Activated CD8-positive, alpha-beta T cell treated with anti-CD3 and anti-CD28 coated beads, Interleukin-2, amount 10 ng/mL, durations not matched to agents 7 days and 5 days (primary cell): ENCODE measurements around the gene GSTM1. TPM values are rescaled to one million over a fixed set of nuclear protein-coding genes. Genes with fewer than 3 reads are reported as not detected.

Experiments
- ATAC-seq: fragments of 150-1000 bp; cut with Tn5 transposase; one replicate; pipeline ENCODE4 v1.10.0; 2021; ENCODE audit warnings: moderate library complexity
- CTCF ChIA-PET: fragments of 350-600 bp; sonication (Branson Sonifier 250); formaldehyde crosslinking; loops from one replicate; lab custom pipeline; 2021; ENCODE audit warnings: antibody characterized with exemption; lab: Charles Lee
- POLR2A ChIA-PET: fragments of 350-600 bp; sonication (Branson Sonifier 250); formaldehyde crosslinking; loops from one replicate; lab custom pipeline; 2021; ENCODE audit warnings: antibody characterized with exemption; lab: Charles Lee
- DNase-seq: peaks from one replicate; pipeline ENCODE4 v3.0.0-alpha.2; 2020
- H3K27ac Mint-ChIP-seq: one replicate; pipeline ENCODE4 v1.8.0; 2021; ENCODE audit warnings: mild to moderate bottlenecking, mixed read lengths
- H3K27me3 Mint-ChIP-seq: one replicate; pipeline ENCODE4 v1.8.0; 2021; ENCODE audit warnings: low read depth, mixed read lengths
- H3K36me3 Mint-ChIP-seq: one replicate; pipeline ENCODE4 v1.8.0; 2021; ENCODE audit warnings: low read depth, mixed read lengths
- H3K4me1 Mint-ChIP-seq: one replicate; pipeline ENCODE4 v1.8.0; 2021; ENCODE audit warnings: low read depth, mixed read lengths
- H3K4me3 Mint-ChIP-seq: one replicate; pipeline ENCODE4 v1.8.0; 2021; ENCODE audit warnings: mild to moderate bottlenecking, mixed read lengths
- H3K9me3 Mint-ChIP-seq: one replicate; pipeline ENCODE4 v1.8.0; 2022; ENCODE audit warnings: mixed read lengths; ENCODE audit not compliant: insufficient read depth
- total RNA-seq, 2 experiments: library from RNA; stranded (reverse); gene quantifications; one replicate each; pipeline ENCODE4 v1.2.3, GENCODE V29; 2021

The GSTM1 gene
- 10 to 100 TPM; 30.2 to 31.5 TPM for total RNA-seq

- peak within 1 kb of the TSS; percentile 92 for H3K27ac Mint-ChIP-seq
- CTCF ChIA-PET: interaction anchor here (1.0 to 3.0 kb wide), 10 partner anchors 32 to 297 kb away, joined by 3 to 35 read pairs (median 6); partner anchors contain the start of genes AHCYL1, GNAI3 and GSTM4
- H3K27me3 Mint-ChIP-seq: no peaks in the 10 kb centered on the region
- peaks cover 10% of the 10 kb centered on the region for H3K4me1 Mint-ChIP-seq
- DNase-seq (peak; percentile 85), ATAC-seq (peak; percentile 100)
- H3K9me3 Mint-ChIP-seq: no peaks in the 10 kb centered on the region
- POLR2A ChIA-PET: interaction anchor here (0.6 to 1.4 kb wide), 5 partner anchors 20 to 298 kb away, joined by 3 to 5 read pairs (median 3); partner anchors contain the start of genes GNAI3, GSTM2 and GSTM4
- peaks cover 4% of the 10 kb centered on the region for H3K36me3 Mint-ChIP-seq
- H3K4me3 Mint-ChIP-seq: peak within 1 kb of the TSS; percentile 85
Observed at GRCh38 chr1:109687641-109688499, at the start of gene GSTM1. Gene GSTM1, plus strand, starts transcription at chr1:109687817. Its CDS starts 57 bp downstream, at chr1:109687874.

GRCh38 chr1:109639063-109639840 is 48.4 kb upstream of the GSTM1 start:
- CTCF ChIA-PET: interaction anchor here (0.6 to 13.1 kb wide), 48 partner anchors 11 to 466 kb away, joined by 3 to 340 read pairs (median 10); partner anchors contain the start of genes AHCYL1, AMIGO1, AMPD2 and GNAI3
- peaks cover 4% of the 10 kb centered on the region for H3K27me3 Mint-ChIP-seq
- no peak overlapping the region for H3K27ac Mint-ChIP-seq
- H3K9me3 Mint-ChIP-seq: no peaks in the 10 kb centered on the region
- no peaks in the 10 kb centered on the region for H3K36me3 Mint-ChIP-seq
- peaks cover 35% of the 10 kb centered on the region for H3K4me1 Mint-ChIP-seq
- no peak overlapping the region for H3K4me3 Mint-ChIP-seq
- no peak for ATAC-seq
- POLR2A ChIA-PET: interaction anchor here (0.5 to 3.5 kb wide), 7 partner anchors 10 to 395 kb away, joined by 3 to 29 read pairs (median 4); partner anchors contain the start of genes AMPD2, GNAI3 and STRIP1
- peak; percentile 16 for DNase-seq

GRCh38 chr1:109639841-109640184 is 47.8 kb upstream of the GSTM1 start:
- ChIA-PET POLR2A (interaction anchor here (0.5 to 3.5 kb wide), 7 partner anchors 10 to 189 kb away, joined by 3 to 29 read pairs (median 4); partner anchors contain the start of genes AMPD2 and GNAI3), CTCF (interaction anchor here (0.6 to 13.1 kb wide), 87 partner anchors 11 to 466 kb away, joined by 3 to 340 read pairs (median 6); partner anchors contain the start of genes AHCYL1, AMIGO1, AMPD2 and EPS8L3)
- Mint-ChIP-seq H3K27me3 (peaks cover 4% of the 10 kb centered on the region), H3K27ac (peak overlapping the region; percentile 46), H3K36me3 (no peaks in the 10 kb centered on the region), H3K4me3 (no peak overlapping the region), H3K4me1 (peaks cover 30% of the 10 kb centered on the region), H3K9me3 (no peaks in the 10 kb centered on the region)
- DNase-seq (no peak), ATAC-seq (no peak)

- ChIA-PET POLR2A (interaction anchor here (1.1 to 3.5 kb wide), 6 partner anchors 16 to 344 kb away, joined by 4 to 29 read pairs (median 4); partner anchors contain the start of genes AHCYL1, AMPD2 and GNAI3), CTCF (interaction anchor here (0.6 to 13.1 kb wide), 89 partner anchors 10 to 465 kb away, joined by 3 to 340 read pairs (median 6); partner anchors contain the start of genes AHCYL1, AMIGO1, AMPD2 and EPS8L3)
- Mint-ChIP-seq H3K9me3 (no peaks in the 10 kb centered on the region), H3K27me3 (peaks cover 4% of the 10 kb centered on the region), H3K4me3 (no peak overlapping the region), H3K4me1 (peaks cover 24% of the 10 kb centered on the region), H3K27ac (peak overlapping the region; percentile 46), H3K36me3 (no peaks in the 10 kb centered on the region)
- DNase-seq: peak; percentile 93
- peak; percentile 69 for ATAC-seq
Observed at GRCh38 chr1:109640285-109640865, 47.2 kb upstream of the GSTM1 start.

- no peak for ATAC-seq
- Mint-ChIP-seq H3K36me3 (no peaks in the 10 kb centered on the region), H3K27ac (no peak overlapping the region), H3K27me3 (peaks cover 4% of the 10 kb centered on the region), H3K9me3 (no peaks in the 10 kb centered on the region), H3K4me3 (no peak overlapping the region), H3K4me1 (peaks cover 18% of the 10 kb centered on the region)
- peak; percentile 15 for DNase-seq
- ChIA-PET POLR2A (interaction anchor here (1.1 to 3.5 kb wide), 5 partner anchors 17 to 343 kb away, joined by 4 to 29 read pairs (median 5); partner anchors contain the start of genes AHCYL1 and GNAI3), CTCF (interaction anchor here (0.6 to 13.1 kb wide), 56 partner anchors 9 to 465 kb away, joined by 3 to 340 read pairs (median 10); partner anchors contain the start of genes AHCYL1, AMPD2, EPS8L3 and GNAI3)
Observed at GRCh38 chr1:109641078-109641740, 46.4 kb upstream of the GSTM1 start.

GRCh38 chr1:109641861-109642260 is 45.8 kb upstream of the GSTM1 start:
- no peak overlapping the region for H3K27ac Mint-ChIP-seq
- peaks cover 18% of the 10 kb centered on the region for H3K4me1 Mint-ChIP-seq
- H3K9me3 Mint-ChIP-seq: no peaks in the 10 kb centered on the region
- peaks cover 4% of the 10 kb centered on the region for H3K27me3 Mint-ChIP-seq
- ChIA-PET POLR2A (interaction anchor here (3.5 kb wide), 1 partner anchor 93 kb away, joined by 29 read pairs; the partner anchor contains the start of gene GNAI3), CTCF (interaction anchor here (0.9 to 13.1 kb wide), 18 partner anchors 9 to 428 kb away, joined by 3 to 340 read pairs (median 13); partner anchors contain the start of genes AHCYL1, GNAI3, GSTM1 and GSTM2)
- DNase-seq (peak; percentile 18), ATAC-seq (no peak)
- H3K4me3 Mint-ChIP-seq: no peak overlapping the region
- H3K36me3 Mint-ChIP-seq: no peaks in the 10 kb centered on the region

- CTCF ChIA-PET: interaction anchor here (0.7 to 13.1 kb wide), 7 partner anchors 10 to 394 kb away, joined by 3 to 340 read pairs (median 9); partner anchors contain the start of genes AHCYL1 and GSTM1
- H3K27ac Mint-ChIP-seq: no peak overlapping the region
Observed at GRCh38 chr1:109642626-109643025, 45.0 kb upstream of the GSTM1 start.

GRCh38 chr1:109643385-109644230 is 44.0 kb upstream of the GSTM1 start:
- POLR2A ChIA-PET: no interaction called here
- peaks cover 8% of the 10 kb centered on the region for H3K27me3 Mint-ChIP-seq
- ATAC-seq: peak; percentile 98
- peaks cover 18% of the 10 kb centered on the region for H3K4me1 Mint-ChIP-seq
- no peak overlapping the region for H3K4me3 Mint-ChIP-seq
- H3K27ac Mint-ChIP-seq: peak overlapping the region; percentile 25
- peak; percentile 93 for DNase-seq
- H3K36me3 Mint-ChIP-seq: no peaks in the 10 kb centered on the region
- CTCF ChIA-PET: interaction anchor here (0.7 to 13.1 kb wide), 9 partner anchors 9 to 393 kb away, joined by 3 to 340 read pairs (median 7); partner anchors contain the start of genes AHCYL1, GSTM1 and GSTM4
- H3K9me3 Mint-ChIP-seq: no peaks in the 10 kb centered on the region

More at GRCh38 chr1:109642626-109643025, 45.0 kb upstream of the GSTM1 start:
- ATAC-seq (no peak), DNase-seq (no peak)
- H3K4me3 Mint-ChIP-seq: no peak overlapping the region
- no peaks in the 10 kb centered on the region for H3K36me3 Mint-ChIP-seq
- peaks cover 8% of the 10 kb centered on the region for H3K27me3 Mint-ChIP-seq
- POLR2A ChIA-PET: no interaction called here
- H3K4me1 Mint-ChIP-seq: peaks cover 18% of the 10 kb centered on the region
- H3K9me3 Mint-ChIP-seq: no peaks in the 10 kb centered on the region

GRCh38 chr1:109644670-109645069 is 42.9 kb upstream of the GSTM1 start:
- H3K27ac Mint-ChIP-seq: no peak overlapping the region

More at GRCh38 chr1:109644670-109645069, 42.9 kb upstream of the GSTM1 start:
- Mint-ChIP-seq H3K27me3 (peaks cover 8% of the 10 kb centered on the region), H3K4me3 (no peak overlapping the region), H3K36me3 (no peaks in the 10 kb centered on the region), H3K9me3 (no peaks in the 10 kb centered on the region), H3K4me1 (peaks cover 18% of the 10 kb centered on the region)
- DNase-seq (no peak), ATAC-seq (no peak)
- ChIA-PET CTCF (interaction anchor here (1.1 to 13.1 kb wide), 4 partner anchors 11 to 339 kb away, joined by 3 to 340 read pairs (median 20); partner anchors contain the start of genes AHCYL1 and GSTM4), POLR2A (no interaction called here)
